GM21526 (cell line): Measurements from ENCODE around the gene OR3A3.

Experiments
- ATAC-seq: cut with Tn5 transposase; IDR thresholded peaks from one replicate; pipeline ENCODE4 v1.9.1; 2021; ENCODE audit warnings: moderate library complexity; ENCODE audit not compliant: unreplicated experiment, low FRiP score

OR3A3 gene

GRCh38 chr17:3471599-3471998 lies 60.4 kb downstream of the OR3A3 start, which contains the start of gene SPATA22:
Gene SPATA22, minus strand, starts transcription at chr17:3471819. Its CDS starts 2,494 bp downstream, at chr17:3469325.
- ATAC-seq, result no peak

GRCh38 chr17:3472137-3472536 lies 61.0 kb downstream of the OR3A3 start:
- no peak for ATAC-seq
